ENCODE data around the gene TTLL8.

The TTLL8 gene

GRCh38 chr22:50016308-50016987 lies 41.6 kb downstream of the TTLL8 start:
- H2AFZ ChIP-seq (ENCODE audit: low read length): no peak overlapping the region
- peaks cover 9% of the 10 kb centered on the region for H3K4me1 ChIP-seq (ENCODE audit: insufficient read depth, low read length, poor library complexity, severe bottlenecking)
- no peaks in the 10 kb centered on the region for H3K36me3 ChIP-seq (ENCODE audit: insufficient read depth, low read length)
- H3K9me3 ChIP-seq (ENCODE audit: insufficient read depth, low read depth, low read length): no peaks in the 10 kb centered on the region
- H3K9me2 ChIP-seq (replicated peaks; ENCODE audit: low read depth, low read length): no peaks in the 10 kb centered on the region
- no peak overlapping the region for H3K4me3 ChIP-seq (ENCODE audit: low read length, poor library complexity, severe bottlenecking)
- H3K9ac ChIP-seq (ENCODE audit: low read depth, low read length, poor library complexity, severe bottlenecking): no peak overlapping the region
- no peak overlapping the region for H3K4me2 ChIP-seq (ENCODE audit: low read depth, low read length, poor library complexity, severe bottlenecking)
- TF ChIP-seq EZH2phosphoT487 (IDR thresholded peaks at IDR 0.05; ENCODE audit: borderline replicate concordance) (no peak), CTCF (conservative IDR thresholded peaks at IDR 0.05; ENCODE audit: low read length) (no peak)
- no peaks in the 10 kb centered on the region for H4K20me1 ChIP-seq (ENCODE audit: insufficient read depth, low read length, poor library complexity, severe bottlenecking)
- no peaks in the 10 kb centered on the region for H3K79me2 ChIP-seq (ENCODE audit: insufficient read depth, low read length)
- H3F3A ChIP-seq (ENCODE audit: low read depth): no peaks in the 10 kb centered on the region; the same call in 1 of the 2 replicates
- no peaks in the 10 kb centered on the region for H3K27me3 ChIP-seq (ENCODE audit: insufficient read depth, low read length, poor library complexity, severe bottlenecking)

- H3K4me3 ChIP-seq (ENCODE audit: low read length, poor library complexity, severe bottlenecking): no peak overlapping the region
- no peak overlapping the region for H2AFZ ChIP-seq (ENCODE audit: low read length)
- H4K20me1 ChIP-seq (ENCODE audit: insufficient read depth, low read length, poor library complexity, severe bottlenecking): no peaks in the 10 kb centered on the region
- no peaks in the 10 kb centered on the region; the same call in 1 of the 2 replicates for H3F3A ChIP-seq (ENCODE audit: low read depth)
- H3K9ac ChIP-seq (ENCODE audit: low read depth, low read length, poor library complexity, severe bottlenecking): no peak overlapping the region
- no peak for TF ChIP-seq CTCF (conservative IDR thresholded peaks at IDR 0.05; ENCODE audit: low read length)
- TF ChIP-seq EZH2phosphoT487 (IDR thresholded peaks at IDR 0.05; ENCODE audit: borderline replicate concordance): no peak
- H3K4me1 ChIP-seq (ENCODE audit: insufficient read depth, low read length, poor library complexity, severe bottlenecking): peaks cover 9% of the 10 kb centered on the region
- H3K4me2 ChIP-seq (ENCODE audit: low read depth, low read length, poor library complexity, severe bottlenecking): no peak overlapping the region
- no peaks in the 10 kb centered on the region for H3K36me3 ChIP-seq (ENCODE audit: insufficient read depth, low read length)
- H3K9me2 ChIP-seq (replicated peaks; ENCODE audit: low read depth, low read length): no peaks in the 10 kb centered on the region
- no peaks in the 10 kb centered on the region for H3K27me3 ChIP-seq (ENCODE audit: insufficient read depth, low read length, poor library complexity, severe bottlenecking)
- no peaks in the 10 kb centered on the region for H3K79me2 ChIP-seq (ENCODE audit: insufficient read depth, low read length)
- H3K9me3 ChIP-seq (ENCODE audit: insufficient read depth, low read depth, low read length): no peaks in the 10 kb centered on the region
Observed at GRCh38 chr22:50015451-50016307, 42.4 kb downstream of the TTLL8 start.

GRCh38 chr22:50014655-50015401 lies 43.3 kb downstream of the TTLL8 start:
- Histone ChIP-seq H3K79me2 (ENCODE audit: insufficient read depth, low read length) (no peaks in the 10 kb centered on the region), H4K20me1 (ENCODE audit: insufficient read depth, low read length, poor library complexity, severe bottlenecking) (no peaks in the 10 kb centered on the region), H3K27me3 (ENCODE audit: insufficient read depth, low read length, poor library complexity, severe bottlenecking) (no peaks in the 10 kb centered on the region), H3K9me2 (replicated peaks; ENCODE audit: low read depth, low read length) (no peaks in the 10 kb centered on the region), H2AFZ (ENCODE audit: low read length) (no peak overlapping the region), H3K36me3 (ENCODE audit: insufficient read depth, low read length) (no peaks in the 10 kb centered on the region), H3K4me2 (ENCODE audit: low read depth, low read length, poor library complexity, severe bottlenecking) (no peak overlapping the region), H3K4me3 (ENCODE audit: low read length, poor library complexity, severe bottlenecking) (no peak overlapping the region), H3K9me3 (ENCODE audit: insufficient read depth, low read depth, low read length) (no peaks in the 10 kb centered on the region), H3K9ac (ENCODE audit: low read depth, low read length, poor library complexity, severe bottlenecking) (no peak overlapping the region), H3F3A (ENCODE audit: low read depth) (no peaks in the 10 kb centered on the region; the same call in 1 of the 2 replicates), H3K4me1 (ENCODE audit: insufficient read depth, low read length, poor library complexity, severe bottlenecking) (peaks cover 9% of the 10 kb centered on the region)
- TF ChIP-seq CTCF (conservative IDR thresholded peaks at IDR 0.05; ENCODE audit: low read length): no peak
- TF ChIP-seq EZH2phosphoT487 (IDR thresholded peaks at IDR 0.05; ENCODE audit: borderline replicate concordance): no peak

Data from Loucy (cell line).